ENCODE data around the gene CHKB.

Gene CHKB

GRCh38 chr22:50602338-50602700 is 19.7 kb upstream of the CHKB start:
- H3K9me3 ChIP-seq (ENCODE audit: control insufficient read depth, low read length), result no peaks in the 10 kb centered on the region
- H3K4me1 ChIP-seq, result no peaks in the 10 kb centered on the region
- no peak overlapping the region for H2AFZ ChIP-seq
- H3K4me3 ChIP-seq (ENCODE audit: low read depth, low read length), result no peak overlapping the region
- no peak overlapping the region for H3K27ac ChIP-seq
- no peaks in the 10 kb centered on the region for H3K27me3 ChIP-seq (ENCODE audit: control insufficient read depth, insufficient read depth, low read length)
- H3K9ac ChIP-seq, result no peak overlapping the region
- H3K4me2 ChIP-seq (ENCODE audit: low read length), result no peak overlapping the region
- TF ChIP-seq CTCF (IDR thresholded peaks at IDR 0.05), result no peak
- H3K79me2 ChIP-seq, result no peaks in the 10 kb centered on the region
- H3K36me3 ChIP-seq (ENCODE audit: control insufficient read depth, insufficient read depth, low read length), result no peaks in the 10 kb centered on the region

- no peaks in the 10 kb centered on the region for H3K36me3 ChIP-seq (ENCODE audit: control insufficient read depth, insufficient read depth, low read length)
- no peaks in the 10 kb centered on the region for H3K27me3 ChIP-seq (ENCODE audit: control insufficient read depth, insufficient read depth, low read length)
- H3K9ac ChIP-seq, result no peak overlapping the region
- no peak overlapping the region for H2AFZ ChIP-seq
- H3K4me1 ChIP-seq, result no peaks in the 10 kb centered on the region
- no peaks in the 10 kb centered on the region for H3K79me2 ChIP-seq
- H3K27ac ChIP-seq, result no peak overlapping the region
- TF ChIP-seq CTCF (IDR thresholded peaks at IDR 0.05), result no peak
- H3K4me2 ChIP-seq (ENCODE audit: low read length), result no peak overlapping the region
- H3K4me3 ChIP-seq (ENCODE audit: low read depth, low read length), result no peak overlapping the region
- H3K9me3 ChIP-seq (ENCODE audit: control insufficient read depth, low read length), result no peaks in the 10 kb centered on the region
These were observed 19.2 kb upstream of the CHKB start for GRCh38 chr22:50601669-50602337.

- Histone ChIP-seq H3K4me2 (ENCODE audit: low read length) (peak overlapping the region; percentile 66), H3K79me2 (no peaks in the 10 kb centered on the region), H3K9ac (peak overlapping the region; percentile 19), H3K4me1 (no peaks in the 10 kb centered on the region), H2AFZ (peak overlapping the region; percentile 60), H3K36me3 (ENCODE audit: control insufficient read depth, insufficient read depth, low read length) (no peaks in the 10 kb centered on the region), H3K27ac (peak overlapping the region; percentile 71), H3K4me3 (ENCODE audit: low read depth, low read length) (peak overlapping the region; percentile 26), H3K9me3 (ENCODE audit: control insufficient read depth, low read length) (no peaks in the 10 kb centered on the region), H3K27me3 (ENCODE audit: control insufficient read depth, insufficient read depth, low read length) (no peaks in the 10 kb centered on the region)
- TF ChIP-seq CTCF (IDR thresholded peaks at IDR 0.05), result no peak
These were observed 18.5 kb upstream of the CHKB start for GRCh38 chr22:50600967-50601668.

GRCh38 chr22:50600538-50600937 is 17.9 kb upstream of the CHKB start, which contains the start of gene MAPK8IP2:
Gene MAPK8IP2 (plus strand): TSS chr22:50600793. CDS start chr22:50600819, 26 bp downstream.
- Histone ChIP-seq H3K9ac (peak within 1 kb of the TSS; percentile 19), H3K4me3 (ENCODE audit: low read depth, low read length) (peak within 1 kb of the TSS; percentile 26), H3K4me1 (no peaks in the 10 kb centered on the region), H3K9me3 (ENCODE audit: control insufficient read depth, low read length) (no peaks in the 10 kb centered on the region), H2AFZ (peak within 1 kb of the TSS; percentile 60), H3K79me2 (no peaks in the 10 kb centered on the region), H3K36me3 (ENCODE audit: control insufficient read depth, insufficient read depth, low read length) (no peaks in the 10 kb centered on the region), H3K4me2 (ENCODE audit: low read length) (peak within 1 kb of the TSS; percentile 66), H3K27ac (peak within 1 kb of the TSS; percentile 71), H3K27me3 (ENCODE audit: control insufficient read depth, insufficient read depth, low read length) (no peaks in the 10 kb centered on the region)
- TF ChIP-seq CTCF (IDR thresholded peaks at IDR 0.05), result no peak
